Smooth muscle cell (in vitro differentiated cells): ENCODE measurements around the gene GRIP1. TPM values are rescaled to one million over a fixed set of nuclear protein-coding genes. Genes with fewer than 3 reads are reported as not detected.

ENCODE experiments used
- DNase-seq: peaks from one replicate; lab custom pipeline; 2025; ENCODE audit not compliant: unreplicated experiment; lab: John Stamatoyannopoulos, UW
- H2AFZ ChIP-seq: fragments of 200-600 bp; sonication (generic); 2 replicates; pipeline ENCODE4 v1.6.0; 2016; ENCODE audit warnings: antibody characterized with exemption, low read depth, mild to moderate bottlenecking
- H3F3A ChIP-seq: fragments of 200-600 bp; sonication (generic); 2 replicates; pipeline ENCODE4 v1.6.0; 2017; ENCODE audit warnings: antibody characterized with exemption, low read depth
- H3K27ac ChIP-seq: fragments of 200-600 bp; sonication (generic); 2 replicates; pipeline ENCODE4 v1.5.1; 2016; ENCODE audit warnings: low read depth, mild to moderate bottlenecking
- H3K27me3 ChIP-seq: fragments of 200-600 bp; sonication (generic); 2 replicates; pipeline ENCODE4 v1.6.1; 2016; ENCODE audit warnings: low read depth, mild to moderate bottlenecking
- H3K36me3 ChIP-seq: fragments of 200-600 bp; sonication (generic); 2 replicates; pipeline ENCODE4 v1.5.1; 2016; ENCODE audit warnings: low read depth
- H3K4me1 ChIP-seq: fragments of 200-600 bp; sonication (generic); 2 replicates; pipeline ENCODE4 v1.5.1; 2016; ENCODE audit warnings: low read depth
- H3K4me2 ChIP-seq: fragments of 200-600 bp; sonication (generic); 2 replicates; pipeline ENCODE4 v1.6.0; 2016; ENCODE audit warnings: mild to moderate bottlenecking
- H3K4me3 ChIP-seq: fragments of 200-600 bp; sonication (generic); 2 replicates; pipeline ENCODE4 v1.5.1; 2016; ENCODE audit warnings: mild to moderate bottlenecking
- H3K79me2 ChIP-seq: fragments of 200-600 bp; sonication (generic); 2 replicates; pipeline ENCODE4 v1.6.0; 2016; ENCODE audit warnings: low read depth, mild to moderate bottlenecking
- H3K9ac ChIP-seq: fragments of 200-600 bp; sonication (generic); 2 replicates; pipeline ENCODE4 v1.6.0; 2016; ENCODE audit warnings: low read depth
- H3K9me3 ChIP-seq: fragments of 200-600 bp; sonication (generic); replicated peaks from 2 replicates; pipeline ENCODE4 v1.5.1; 2016; ENCODE audit warnings: low read depth
- H4K20me1 ChIP-seq: fragments of 200-600 bp; sonication (generic); 2 replicates; pipeline ENCODE4 v1.6.0; 2016; ENCODE audit warnings: low read depth
- CTCF ChIP-seq: fragments of 200-600 bp; sonication (generic); IDR thresholded peaks from 2 replicates; pipeline ENCODE4 v1.5.1; 2017; ENCODE audit warnings: borderline replicate concordance, mild to moderate bottlenecking, antibody characterized with exemption; ENCODE audit not compliant: insufficient read depth, poor library complexity, severe bottlenecking
- WGBS: methylation state at CpG from one replicate; pipeline ENCODE4 v1.1.7; 2016; ENCODE audit warnings: low lambda C conversion rate; 5-methylcytosine and 5-hydroxymethylcytosine counted together
- polyA plus RNA-seq: library from polyadenylated mRNA; unstranded; fragments of >200 nt; fragmentation: Nextera tagmentation; extraction: Ambion mirVana; gene quantifications from 2 replicates; pipeline ENCODE4 v1.2.1, GENCODE V29; 2016
- total RNA-seq: library from RNA; depleted of rRNA; stranded (reverse); fragments of >200 nt; gene quantifications from 2 replicates; pipeline ENCODE4 v1.2.3, GENCODE V29; 2014

GRIP1 gene
- total and polyA plus RNA-seq, 2 experiments from 2014 or later: 4.0 to 5.9 TPM

GRCh38 chr12:66459944-66460482 is 218.9 kb downstream of the GRIP1 start:
- H3K4me2 ChIP-seq: no peak overlapping the region
- H3K36me3 ChIP-seq: no peaks in the 10 kb centered on the region
- no peaks in the 10 kb centered on the region for H3K9me3 ChIP-seq
- TF ChIP-seq CTCF: no peak
- no peaks in the 10 kb centered on the region for H3K27me3 ChIP-seq
- no peak overlapping the region for H3K9ac ChIP-seq
- no peak overlapping the region for H2AFZ ChIP-seq
- no peaks in the 10 kb centered on the region for H3K4me1 ChIP-seq
- no peaks in the 10 kb centered on the region for H3K79me2 ChIP-seq
- no peak for DNase-seq
- 77% methylated on average over 7 of the region's 7 CpGs for WGBS
- no peak overlapping the region for H3K27ac ChIP-seq
- H3K4me3 ChIP-seq: no peak overlapping the region
- no peaks in the 10 kb centered on the region for H3F3A ChIP-seq
- no peaks in the 10 kb centered on the region for H4K20me1 ChIP-seq

- Histone ChIP-seq H3K9ac (no peak overlapping the region), H3K4me1 (no peaks in the 10 kb centered on the region), H3F3A (no peaks in the 10 kb centered on the region), H3K36me3 (no peaks in the 10 kb centered on the region), H3K27me3 (no peaks in the 10 kb centered on the region), H3K4me2 (no peak overlapping the region), H3K4me3 (no peak overlapping the region), H3K27ac (no peak overlapping the region), H3K9me3 (no peaks in the 10 kb centered on the region), H3K79me2 (no peaks in the 10 kb centered on the region), H4K20me1 (no peaks in the 10 kb centered on the region), H2AFZ (no peak overlapping the region)
- no peak for DNase-seq
- whole genome bisulfite sequencing: 75% methylated on average over 2 of the region's 2 CpGs
- TF ChIP-seq CTCF: no peak
Measured at GRCh38 chr12:66456612-66457011, 222.3 kb downstream of the GRIP1 start.

- Histone ChIP-seq H3K79me2 (no peaks in the 10 kb centered on the region), H2AFZ (no peak overlapping the region), H3K9me3 (no peaks in the 10 kb centered on the region), H3K4me2 (no peak overlapping the region), H3F3A (no peaks in the 10 kb centered on the region), H3K4me1 (no peaks in the 10 kb centered on the region), H3K9ac (no peak overlapping the region), H3K4me3 (no peak overlapping the region), H3K27me3 (no peaks in the 10 kb centered on the region), H3K27ac (no peak overlapping the region), H4K20me1 (no peaks in the 10 kb centered on the region), H3K36me3 (no peaks in the 10 kb centered on the region)
- TF ChIP-seq CTCF: no peak
- no peak for DNase-seq
Measured at GRCh38 chr12:66453844-66454243, 225.0 kb downstream of the GRIP1 start.

GRCh38 chr12:66453120-66453519 is 225.8 kb downstream of the GRIP1 start:
- Histone ChIP-seq H4K20me1 (no peaks in the 10 kb centered on the region), H3K4me1 (no peaks in the 10 kb centered on the region), H3K27ac (no peak overlapping the region), H3F3A (no peaks in the 10 kb centered on the region), H3K4me2 (no peak overlapping the region), H3K27me3 (no peaks in the 10 kb centered on the region), H3K4me3 (no peak overlapping the region), H3K9ac (no peak overlapping the region), H3K9me3 (no peaks in the 10 kb centered on the region), H3K36me3 (no peaks in the 10 kb centered on the region), H2AFZ (no peak overlapping the region), H3K79me2 (no peaks in the 10 kb centered on the region)
- no peak for TF ChIP-seq CTCF
- 79% methylated on average over 4 of the region's 4 CpGs for WGBS
- no peak for DNase-seq
